Ascending aorta (tissue), 2 donors: ENCODE results near the gene ADGRG2. TPM values are rescaled to one million over a fixed set of nuclear protein-coding genes. Genes with fewer than 3 reads are reported as not detected.

ENCODE experiments used
- DNase-seq, 2 donors: peaks; one replicate each; pipeline ENCODE4 v3.0.0-alpha.2; 2019; ENCODE audit warnings: low spot score in 2 of 2
- H3K27ac ChIP-seq, 2 donors: fragments of 200-600 bp; sonication (generic); one replicate each; pipeline ENCODE4 v1.5.1; 2016 to 2017; ENCODE audit warnings: mild to moderate bottlenecking in 1 of 2
- H3K27me3 ChIP-seq: fragments of 200-600 bp; sonication (generic); one replicate; pipeline ENCODE4 v1.5.1; 2017
- H3K36me3 ChIP-seq, 2 donors: fragments of 200-600 bp; sonication (generic); one replicate each; pipeline ENCODE4 v1.5.1; 2016
- H3K4me1 ChIP-seq, 2 donors: fragments of 200-600 bp; sonication (generic); one replicate each; pipeline ENCODE4 v1.5.1; 2016 to 2017; ENCODE audit warnings: mild to moderate bottlenecking in 1 of 2
- H3K4me3 ChIP-seq, 2 donors: fragments of 200-600 bp; sonication (generic); one replicate each; pipeline ENCODE4 v1.5.1; 2016 to 2017; ENCODE audit warnings: mild to moderate bottlenecking in 1 of 2
- H3K9me3 ChIP-seq, 2 donors: fragments of 200-600 bp; sonication (generic); one replicate each; pipeline ENCODE4 v1.5.1; 2016
- intact Hi-C: fragments of 100-400 bp; cut with DNase I; formaldehyde crosslinking; loops from one replicate; pipeline ENCODE4 v1.15.1; 2023
- total RNA-seq: library from RNA; depleted of rRNA; stranded (reverse); fragments of >200 nt; gene quantifications from one replicate; pipeline ENCODE4 v1.1.0, GENCODE V29; 2016
- TF ChIP-seq, protein P1 (sequence below), 3 experiments: fragments of 200-600 bp in 2 of 3; fragments of 450-650 bp in 1 of 3; sonication (generic) in 2 of 3; IDR thresholded peaks; one replicate each; pipeline ENCODE4 v1.5.1; 2016 to 2019; ENCODE audit warnings: antibody characterized with exemption in 3 of 3, mild to moderate bottlenecking in 1 of 3, moderate library complexity in 1 of 3

The ADGRG2 gene
- total RNA-seq, 1 donor from 2014 or later: 4.3 TPM

DNA sequence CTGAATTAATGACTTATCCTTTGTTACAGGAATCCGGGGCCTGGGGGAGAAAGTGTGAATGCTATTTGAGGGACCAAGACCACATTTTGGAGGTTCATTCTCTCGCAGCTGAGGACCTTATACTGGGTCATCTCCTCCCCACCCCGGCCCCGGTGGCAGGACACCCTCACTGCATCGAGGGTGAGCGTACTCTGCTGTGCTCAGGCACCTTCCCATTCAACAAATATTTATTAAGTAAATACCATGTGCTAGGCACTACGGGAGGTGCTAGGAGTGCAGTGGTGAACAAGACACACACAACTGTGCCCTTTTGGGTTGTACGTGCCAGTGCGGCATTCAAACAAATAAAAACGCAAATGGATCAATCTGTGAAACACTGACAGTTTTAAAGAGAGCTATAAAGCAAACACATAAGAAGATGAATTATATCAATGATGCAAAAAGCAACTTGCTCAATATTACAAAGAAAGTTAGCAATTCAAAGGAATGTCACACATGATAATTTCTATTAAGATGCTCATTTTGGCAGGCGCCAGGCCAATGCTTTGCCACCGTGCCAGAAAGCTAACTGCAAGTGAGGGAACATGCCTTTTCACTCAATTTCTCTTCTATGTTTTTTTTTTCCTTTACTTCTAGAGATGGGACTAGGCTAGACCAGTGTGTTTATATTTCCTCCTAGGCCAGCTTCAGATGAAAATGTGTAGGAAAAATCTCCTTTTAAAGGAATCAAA is 24.6 kb downstream of the ADGRG2 start:
- Histone ChIP-seq H3K27ac (no peak overlapping the region), H3K9me3 (no peaks in the 10 kb centered on the region), H3K4me3 (no peak overlapping the region), H3K4me1 (no peaks in the 10 kb centered on the region), H3K36me3 (no peaks in the 10 kb centered on the region), H3K27me3 (no peaks in the 10 kb centered on the region)
- intact Hi-C loops: no loop called here
- TF ChIP-seq, protein P1, sequence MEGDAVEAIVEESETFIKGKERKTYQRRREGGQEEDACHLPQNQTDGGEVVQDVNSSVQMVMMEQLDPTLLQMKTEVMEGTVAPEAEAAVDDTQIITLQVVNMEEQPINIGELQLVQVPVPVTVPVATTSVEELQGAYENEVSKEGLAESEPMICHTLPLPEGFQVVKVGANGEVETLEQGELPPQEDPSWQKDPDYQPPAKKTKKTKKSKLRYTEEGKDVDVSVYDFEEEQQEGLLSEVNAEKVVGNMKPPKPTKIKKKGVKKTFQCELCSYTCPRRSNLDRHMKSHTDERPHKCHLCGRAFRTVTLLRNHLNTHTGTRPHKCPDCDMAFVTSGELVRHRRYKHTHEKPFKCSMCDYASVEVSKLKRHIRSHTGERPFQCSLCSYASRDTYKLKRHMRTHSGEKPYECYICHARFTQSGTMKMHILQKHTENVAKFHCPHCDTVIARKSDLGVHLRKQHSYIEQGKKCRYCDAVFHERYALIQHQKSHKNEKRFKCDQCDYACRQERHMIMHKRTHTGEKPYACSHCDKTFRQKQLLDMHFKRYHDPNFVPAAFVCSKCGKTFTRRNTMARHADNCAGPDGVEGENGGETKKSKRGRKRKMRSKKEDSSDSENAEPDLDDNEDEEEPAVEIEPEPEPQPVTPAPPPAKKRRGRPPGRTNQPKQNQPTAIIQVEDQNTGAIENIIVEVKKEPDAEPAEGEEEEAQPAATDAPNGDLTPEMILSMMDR (IDR thresholded peaks at IDR 0.05): no peak
- no peak for DNase-seq

DNA sequence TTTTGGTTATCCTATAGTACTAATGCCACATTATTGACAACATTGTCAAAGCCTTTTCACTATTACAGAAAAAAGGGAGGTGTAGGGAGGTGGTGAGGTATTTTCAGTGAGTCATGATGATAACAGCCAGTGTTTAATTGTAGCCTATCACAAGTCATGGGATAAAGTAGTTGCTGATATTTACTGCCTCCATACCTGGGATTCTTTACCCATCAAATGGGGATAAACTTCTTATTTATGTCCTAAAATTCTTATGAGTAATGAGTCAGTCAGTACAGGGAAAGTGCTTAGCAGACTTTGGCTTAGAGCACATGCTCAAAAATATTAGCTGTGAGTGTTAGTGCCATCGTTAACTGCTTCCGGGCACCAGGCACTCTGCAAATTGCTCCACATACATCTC is 25.7 kb downstream of the ADGRG2 start:
- no peaks in the 10 kb centered on the region for H3K27me3 ChIP-seq
- TF ChIP-seq, protein P1 (IDR thresholded peaks at IDR 0.05): no peak
- intact Hi-C loops: no loop called here

DNA sequence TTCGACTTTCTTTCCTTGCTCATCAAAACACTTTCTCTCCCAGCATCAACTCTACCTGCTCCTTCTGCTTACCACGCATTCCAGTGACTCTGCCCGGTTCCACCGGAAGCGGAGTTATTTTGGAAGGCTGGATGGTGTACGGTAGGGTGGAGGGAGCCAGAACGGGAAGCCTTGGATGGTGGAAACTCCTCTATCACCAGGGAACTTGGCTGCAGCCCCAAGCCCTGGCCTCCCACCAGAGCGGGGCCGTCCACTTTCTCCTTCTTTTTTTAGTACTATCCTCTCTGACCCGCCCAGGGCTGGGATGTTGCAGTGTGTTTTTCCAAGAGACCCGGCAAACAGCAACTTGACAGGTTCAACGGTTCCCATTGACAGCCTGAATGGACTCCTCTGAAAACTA is 27.6 kb downstream of the ADGRG2 start:
- Histone ChIP-seq H3K9me3 (peaks cover 0 to 1% of the 10 kb centered on the region in 2 donors), H3K4me1 (no peaks in the 10 kb centered on the region), H3K27ac (no peak overlapping the region), H3K27me3 (no peaks in the 10 kb centered on the region), H3K4me3 (peak overlapping the region in 1 of 2 donors; percentile 11), H3K36me3 (no peaks in the 10 kb centered on the region)
- intact Hi-C loops: no loop called here
- TF ChIP-seq, protein P1 (IDR thresholded peaks at IDR 0.05): no peak
- DNase-seq: no peak

More for the DNA sequence above, 25.7 kb downstream of the ADGRG2 start:
- Histone ChIP-seq H3K4me1 (no peaks in the 10 kb centered on the region), H3K27ac (no peak overlapping the region), H3K4me3 (no peak overlapping the region), H3K36me3 (no peaks in the 10 kb centered on the region), H3K9me3 (no peaks in the 10 kb centered on the region)
- no peak for DNase-seq

DNA sequence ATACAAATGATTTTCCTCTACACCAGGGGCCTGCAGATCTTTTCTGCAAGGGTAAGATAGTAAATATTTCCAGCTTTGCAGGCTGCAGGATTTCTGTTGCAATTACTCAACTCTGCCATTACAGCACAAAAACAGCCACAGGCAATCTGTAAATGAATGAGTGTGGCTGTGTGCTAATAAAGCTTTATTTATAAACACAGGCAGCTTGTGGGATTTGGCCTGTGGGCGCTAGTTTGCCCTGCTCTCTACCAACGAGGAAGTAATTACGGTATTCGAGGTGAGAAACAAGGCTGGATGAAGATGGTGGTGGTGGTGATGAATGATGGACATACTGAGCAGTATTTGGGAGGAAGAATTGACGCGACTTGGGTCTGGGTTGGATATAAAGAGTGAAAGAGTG is 30.7 kb downstream of the ADGRG2 start:
- TF ChIP-seq, protein P1 (IDR thresholded peaks at IDR 0.05): no peak
- H3K27ac ChIP-seq: no peak overlapping the region
- H3K36me3 ChIP-seq: no peaks in the 10 kb centered on the region
- no peaks in the 10 kb centered on the region for H3K4me1 ChIP-seq
- H3K27me3 ChIP-seq: no peaks in the 10 kb centered on the region
- intact Hi-C loops: no loop called here
- peaks cover 0 to 7% of the 10 kb centered on the region in 2 donors for H3K9me3 ChIP-seq
- H3K4me3 ChIP-seq: no peak overlapping the region
- DNase-seq: no peak

DNA sequence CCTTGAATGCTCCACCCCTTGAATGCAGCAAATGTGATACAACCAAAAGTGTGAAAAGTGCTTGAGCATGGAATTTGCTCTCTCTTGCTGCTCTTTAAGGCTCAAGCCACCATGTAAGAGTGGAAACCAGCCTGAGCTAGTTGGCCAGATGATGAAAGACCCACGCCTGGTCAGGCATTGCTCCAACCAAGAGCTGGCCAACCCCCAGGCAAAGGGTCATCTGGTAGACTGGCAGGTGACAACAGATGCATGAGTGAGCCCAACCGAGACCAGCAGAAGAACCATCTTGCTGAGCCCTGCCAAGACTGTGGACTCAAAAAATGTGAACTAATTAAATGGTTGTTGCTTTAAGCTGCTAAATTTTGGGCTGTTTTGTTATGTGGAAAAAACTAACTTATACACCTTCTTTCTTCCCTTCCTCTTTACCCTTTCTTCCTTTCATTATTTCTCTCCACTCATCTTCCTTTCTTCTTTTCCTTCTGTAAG is 32.7 kb downstream of the ADGRG2 start:
- Histone ChIP-seq H3K4me1 (no peaks in the 10 kb centered on the region), H3K4me3 (no peak overlapping the region), H3K27ac (no peak overlapping the region), H3K27me3 (no peaks in the 10 kb centered on the region), H3K9me3 (peaks cover 0 to 7% of the 10 kb centered on the region in 2 donors), H3K36me3 (no peaks in the 10 kb centered on the region)
- intact Hi-C loops: no loop called here
- TF ChIP-seq, protein P1 (IDR thresholded peaks at IDR 0.05): no peak
- no peak for DNase-seq
